HG03039 (cell line): ENCODE measurements around the gene BEST3.
"Not testable (repeated sequence)": the region's sequence is repeated elsewhere in the genome, so short reads cannot be mapped to it uniquely, and the experiment has no call there.

ENCODE experiments used
- ATAC-seq: cut with Tn5 transposase; IDR thresholded peaks from one replicate; pipeline ENCODE4 v1.9.1; 2021; ENCODE audit warnings: mild to moderate bottlenecking, moderate library complexity; ENCODE audit not compliant: unreplicated experiment

Gene BEST3

DNA sequence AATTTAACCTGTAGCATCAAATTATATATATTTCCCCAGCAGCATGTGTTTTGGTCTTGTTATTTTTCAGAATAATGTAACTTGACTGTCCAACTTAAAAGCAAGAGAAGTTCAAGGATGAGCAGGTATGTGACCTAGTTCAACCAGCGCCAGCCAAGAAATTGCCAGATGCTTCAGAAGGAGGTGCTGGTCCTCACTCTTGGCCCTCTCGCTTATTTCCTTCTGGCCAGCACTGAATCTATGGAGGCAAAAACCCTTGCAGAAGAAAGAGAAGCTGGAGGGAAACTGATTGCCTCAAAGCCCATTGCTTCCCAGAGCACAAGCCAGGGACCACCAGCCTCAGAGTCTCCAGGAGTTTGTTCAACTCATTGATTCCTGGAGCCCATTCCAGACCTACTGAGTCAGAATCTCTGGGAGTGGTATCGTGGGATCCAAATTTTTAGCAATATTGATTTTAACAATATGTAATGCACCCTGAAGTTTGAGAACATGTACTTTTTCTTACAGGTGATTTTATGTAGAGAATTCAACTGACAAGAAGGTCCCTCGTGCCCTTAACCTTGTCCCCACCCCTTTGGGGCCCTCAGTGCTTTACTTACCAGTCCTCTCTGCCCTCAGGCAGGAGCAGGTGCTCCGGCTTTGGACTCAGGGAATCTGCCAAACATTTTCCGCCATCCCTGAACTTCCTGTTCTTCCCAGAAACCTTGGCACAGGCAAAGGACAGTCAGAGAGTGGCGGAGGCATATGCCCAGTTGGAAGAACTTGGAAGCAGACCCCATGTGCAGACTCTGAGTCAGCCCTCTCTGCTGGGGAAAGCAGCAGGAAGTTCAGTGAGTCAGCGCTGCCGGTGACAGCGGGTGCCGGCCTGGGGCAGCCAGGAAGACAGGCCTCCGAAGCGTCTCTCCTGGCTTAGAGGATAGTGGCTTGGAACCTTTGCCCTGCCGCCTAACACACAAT is 10.4 kb downstream of the BEST3 start:
- no peak for ATAC-seq

GRCh38 chr12:69688021-69688420 is 11.1 kb downstream of the BEST3 start:
- no peak for ATAC-seq

DNA sequence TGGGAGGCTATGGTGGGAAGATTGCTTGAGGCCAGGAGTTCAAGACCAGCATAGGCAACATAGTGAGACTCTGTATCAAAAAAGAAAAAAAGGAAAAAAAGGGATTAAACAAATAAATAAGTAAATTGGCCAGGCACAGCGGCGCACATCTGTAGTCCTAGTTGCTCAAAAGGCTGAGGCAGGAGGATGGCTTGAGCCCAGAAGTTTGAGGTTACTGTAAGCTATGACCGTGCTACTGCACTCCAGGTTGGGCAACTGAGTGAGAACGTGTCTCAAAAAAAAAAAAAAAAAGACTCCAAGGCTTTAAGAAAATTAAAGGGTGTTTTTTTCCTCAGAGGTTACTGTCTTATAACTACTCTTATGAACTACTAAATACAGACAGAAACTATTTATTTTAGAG is 11.7 kb downstream of the BEST3 start:
- no peak for ATAC-seq

DNA sequence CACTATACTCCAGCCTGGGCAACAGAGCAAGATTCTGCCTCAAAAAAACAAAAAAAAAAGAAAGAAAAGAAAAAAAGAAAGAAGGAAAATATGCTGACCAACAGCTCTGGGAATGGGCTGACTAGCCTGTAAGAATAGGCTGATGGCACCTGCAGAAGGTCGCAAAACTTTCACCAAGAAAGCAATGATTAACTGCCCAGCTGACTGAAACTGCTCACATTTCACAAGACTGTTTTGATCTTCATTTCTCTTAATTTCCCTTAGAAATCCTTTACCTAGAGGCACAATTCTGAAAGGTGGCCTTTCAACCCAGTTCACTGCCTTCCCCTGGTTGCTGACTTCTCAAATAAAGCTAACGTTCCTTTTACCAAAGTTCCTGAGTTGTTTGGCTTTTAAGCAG is 12.4 kb downstream of the BEST3 start:
- no peak for ATAC-seq

DNA sequence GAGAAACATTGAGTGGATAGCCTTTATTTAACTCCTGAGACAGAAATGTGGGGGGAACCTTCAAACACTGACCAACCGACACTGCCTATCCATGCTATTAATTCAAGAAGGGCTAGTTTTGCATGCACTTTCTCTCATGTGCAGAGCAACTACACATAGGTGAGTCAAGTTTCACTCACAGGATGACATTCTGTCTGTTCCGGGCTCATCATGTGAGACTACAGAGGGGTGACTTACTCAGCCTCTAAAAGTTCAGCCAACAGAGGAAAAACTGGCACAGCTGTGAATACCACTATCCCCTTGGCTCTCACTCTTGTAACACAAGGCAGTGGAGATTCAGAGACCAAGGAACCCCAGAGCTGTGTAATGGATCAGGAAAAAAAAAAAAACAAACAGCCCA is 13.3 kb downstream of the BEST3 start:
- ATAC-seq = no peak

DNA sequence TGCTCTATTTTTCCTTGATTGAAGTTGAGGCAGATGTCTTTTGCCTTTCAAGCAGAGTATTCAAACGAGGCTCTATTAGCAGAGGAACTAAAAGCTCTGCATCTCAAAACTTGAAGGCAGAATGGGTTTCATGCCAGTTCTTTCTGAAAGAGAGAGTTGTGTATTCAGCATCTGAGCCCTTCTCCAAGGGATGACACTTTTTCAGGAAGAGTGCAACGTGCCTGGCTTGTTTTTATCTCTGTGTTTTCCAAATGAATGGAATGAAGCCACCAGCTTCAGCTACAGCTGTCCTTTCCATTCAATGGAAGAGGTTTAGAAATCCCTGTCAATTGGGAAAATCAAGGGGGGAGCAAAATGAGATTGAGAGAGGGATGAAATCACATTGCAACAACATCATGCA is 14.6 kb downstream of the BEST3 start:
- ATAC-seq = no peak

DNA sequence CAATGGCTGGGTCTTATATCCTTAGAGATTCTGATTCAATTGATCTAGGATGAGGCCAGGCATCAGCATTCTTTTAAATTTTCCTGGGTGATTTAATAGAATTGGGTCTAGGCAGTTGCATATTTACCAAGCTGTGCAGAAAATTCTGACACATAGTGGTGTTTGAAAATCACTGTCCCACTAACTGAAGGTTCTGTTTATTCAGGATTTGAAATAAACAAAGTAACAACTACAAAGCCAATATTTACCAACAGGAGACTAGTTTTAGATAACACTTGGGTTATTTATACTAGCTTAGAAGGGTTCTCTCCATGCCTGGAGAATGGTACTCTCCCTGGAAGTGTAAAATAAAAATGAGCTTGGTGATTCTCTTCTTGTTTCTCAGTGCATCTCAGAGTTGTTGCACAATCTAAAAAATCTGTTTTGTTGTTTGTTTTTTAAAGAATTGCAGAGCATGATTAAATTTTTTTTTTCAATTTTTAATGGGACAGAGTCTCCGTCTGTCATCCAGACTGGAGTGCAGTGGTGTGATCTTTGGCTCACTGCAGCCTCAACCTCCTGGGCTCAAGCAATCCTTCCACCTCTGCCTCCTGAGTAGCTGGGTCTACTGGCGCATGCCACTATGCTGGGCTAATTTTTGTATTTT is 16.9 kb downstream of the BEST3 start:
- no peak for ATAC-seq

DNA sequence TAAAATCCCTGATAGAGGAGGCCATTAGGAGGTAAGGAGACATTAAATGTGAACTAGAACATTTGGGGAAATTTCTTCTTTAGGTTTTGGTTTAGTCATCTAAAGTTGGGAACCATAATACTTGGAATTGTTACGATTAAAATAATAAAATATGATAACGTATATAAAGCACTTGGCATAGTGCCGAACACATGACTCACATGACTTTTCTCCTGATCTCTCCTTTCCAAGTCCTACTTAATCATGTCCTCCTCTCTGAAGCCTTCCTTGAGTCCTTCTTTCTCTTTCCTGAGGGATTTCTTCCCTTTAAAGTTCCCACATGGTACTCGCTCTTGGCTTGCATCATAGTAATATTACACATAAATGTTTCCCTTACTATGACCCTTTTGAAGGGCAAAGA is 20.0 kb downstream of the BEST3 start:
- ATAC-seq = no peak

DNA sequence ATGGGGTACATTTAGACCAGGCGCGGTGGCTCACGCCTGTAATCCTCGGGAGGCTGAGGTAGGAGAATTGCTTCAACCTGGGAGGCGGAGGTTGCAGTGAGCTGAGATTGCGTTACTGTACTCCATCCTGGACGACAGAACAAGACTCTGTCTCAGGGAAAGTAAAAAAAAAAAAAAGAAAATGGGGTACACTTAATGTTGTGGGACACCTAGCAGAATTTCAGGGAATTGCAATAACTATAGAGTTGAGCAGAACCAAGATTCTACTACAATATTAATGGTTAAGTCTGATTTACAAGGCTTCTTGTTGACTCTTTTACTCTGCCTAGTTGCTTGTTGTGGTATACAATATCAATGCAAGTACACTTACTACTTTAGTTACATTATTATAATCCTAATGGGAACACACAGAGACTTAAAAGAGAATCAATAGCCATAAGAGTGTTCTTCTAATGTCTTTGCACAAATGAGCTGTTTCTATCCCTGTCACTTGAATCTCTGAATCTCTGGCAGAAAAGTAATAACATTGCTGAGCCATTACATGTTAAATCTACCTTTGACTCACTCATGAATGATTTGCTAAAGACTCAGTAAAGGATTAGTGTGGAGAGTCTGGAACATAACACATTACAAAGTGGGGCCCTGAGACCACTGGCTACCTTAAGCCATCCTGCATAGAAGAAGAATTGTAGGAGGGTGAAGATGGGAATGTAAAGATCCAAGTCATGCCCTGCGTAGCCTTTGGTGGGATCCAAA is 22.7 kb downstream of the BEST3 start:
- no peak for ATAC-seq

DNA sequence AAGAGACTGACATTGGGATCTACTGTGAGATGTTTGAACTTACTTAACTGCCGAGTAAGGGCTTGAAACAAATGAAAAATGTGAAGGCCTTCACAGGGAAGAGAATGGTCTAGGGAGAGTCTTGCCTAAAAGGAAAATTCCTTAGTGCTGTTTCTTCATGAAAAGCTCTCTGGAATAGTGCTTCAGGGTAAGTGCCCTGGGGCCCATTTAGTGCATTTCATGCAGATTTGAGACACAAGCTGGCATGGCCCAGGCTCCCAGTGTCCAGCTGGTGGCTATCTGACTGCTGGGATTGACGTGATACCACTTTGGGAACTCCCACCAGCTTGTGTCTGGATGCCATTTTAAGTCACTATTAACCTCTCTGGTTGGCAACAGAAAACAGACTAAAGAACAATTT is 26.9 kb downstream of the BEST3 start:
- no peak for ATAC-seq

GRCh38 chr12:69671597-69671996 is 27.5 kb downstream of the BEST3 start:
- no peak for ATAC-seq

GRCh38 chr12:69666798-69667197 is 32.3 kb downstream of the BEST3 start:
- no peak for ATAC-seq

DNA sequence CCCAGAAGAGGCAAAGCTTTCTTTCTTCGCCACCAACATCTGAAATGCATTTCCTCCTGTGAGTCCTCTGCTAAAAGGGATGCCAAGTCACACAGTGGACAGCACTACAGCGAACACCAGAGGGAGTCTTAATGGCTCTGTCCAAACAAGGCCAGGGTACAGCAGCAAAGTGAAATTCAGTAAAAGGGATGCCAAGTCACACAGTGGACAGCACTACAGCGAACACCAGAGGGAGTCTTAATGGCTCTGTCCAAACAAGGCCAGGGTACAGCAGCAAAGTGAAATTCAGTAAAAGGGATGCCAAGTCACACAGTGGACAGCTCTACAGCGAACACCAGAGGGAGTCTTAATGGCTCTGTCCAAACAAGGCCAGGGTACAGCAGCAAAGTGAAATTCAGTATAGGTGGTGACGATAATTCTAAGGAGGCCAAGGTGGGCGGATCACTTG is 34.1 kb downstream of the BEST3 start:
- not testable (repeated sequence) for ATAC-seq

GRCh38 chr12:69663726-69664125 is 35.4 kb downstream of the BEST3 start:
- no peak for ATAC-seq

DNA sequence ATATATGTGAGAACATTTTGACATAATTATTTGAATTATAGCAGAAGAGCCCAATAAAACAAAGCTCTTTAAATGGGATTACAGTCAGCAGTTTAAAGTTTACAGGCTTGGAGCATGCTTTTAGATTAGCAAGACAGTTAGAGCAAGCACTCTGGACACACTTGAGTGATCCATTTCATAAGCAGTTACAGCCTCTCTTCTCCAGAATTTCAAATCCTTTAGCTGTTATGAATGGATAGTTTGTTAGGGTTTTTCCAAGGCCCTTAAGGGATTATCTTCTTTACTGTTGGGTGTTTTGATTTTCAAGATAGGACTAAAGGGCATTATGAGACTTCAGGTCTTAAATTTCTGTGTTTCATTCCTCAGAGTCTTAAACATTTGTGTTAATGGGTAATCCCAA is 36.3 kb downstream of the BEST3 start:
- no peak for ATAC-seq

DNA sequence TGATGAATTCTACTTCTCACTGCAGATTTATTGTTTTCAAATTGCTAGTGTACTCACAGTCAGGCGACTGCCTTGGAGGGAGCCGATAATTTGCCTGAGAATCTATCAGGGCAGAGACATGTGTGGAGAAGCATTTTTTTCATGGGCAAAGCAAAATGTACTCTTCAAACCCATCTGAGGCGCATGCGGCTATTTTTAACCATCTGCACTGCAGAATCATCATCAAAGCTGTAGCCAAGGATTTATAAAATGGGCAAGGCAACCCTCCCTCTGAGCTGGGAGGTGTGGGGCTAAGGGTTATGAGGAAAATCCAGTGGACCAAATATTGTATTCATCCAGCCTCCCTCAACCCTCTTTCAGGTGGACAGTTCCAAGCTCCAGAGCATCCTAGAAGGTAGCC is 37.7 kb downstream of the BEST3 start:
- no peak for ATAC-seq

- no peak for ATAC-seq
Measured at GRCh38 chr12:69660164-69660863, 38.8 kb downstream of the BEST3 start.

GRCh38 chr12:69658203-69658602 is 40.9 kb downstream of the BEST3 start:
- ATAC-seq = no peak

DNA sequence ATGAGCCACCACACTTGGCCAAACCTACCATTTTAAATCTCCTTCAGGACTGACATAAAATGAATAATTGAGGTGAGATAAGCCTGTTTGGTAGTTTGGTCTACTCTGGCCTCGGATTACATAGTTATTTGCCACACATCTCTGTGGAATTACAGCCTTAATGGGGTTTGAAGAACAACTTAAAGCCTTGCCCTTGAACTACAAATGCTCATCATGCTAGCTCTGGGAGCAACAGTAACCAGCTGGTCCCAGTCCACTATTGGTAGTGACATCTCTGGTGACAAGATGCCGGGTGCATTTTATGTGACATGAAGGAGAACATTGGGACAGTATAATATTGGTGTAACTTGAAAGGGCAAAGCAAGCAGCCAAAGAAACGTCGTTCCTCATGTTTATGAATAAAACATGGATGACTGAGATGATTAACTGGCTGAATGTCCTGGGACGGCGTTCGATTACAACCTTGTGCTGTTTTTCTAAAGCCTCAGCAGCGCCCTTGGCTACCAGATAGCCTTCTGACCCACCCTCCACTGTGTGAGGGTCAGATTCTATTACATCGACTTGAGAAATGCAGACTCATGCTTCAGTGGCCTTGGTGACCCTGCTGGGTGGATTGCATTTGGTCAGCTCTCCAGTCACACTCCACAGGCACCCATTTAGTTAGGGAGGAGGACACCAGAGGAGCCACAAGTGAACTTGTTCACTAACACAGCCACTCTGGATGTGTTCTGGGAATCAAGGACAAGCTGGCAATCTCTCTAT is 41.5 kb downstream of the BEST3 start:
- ATAC-seq = no peak
